CD4-positive, alpha-beta T cell (primary cell): ENCODE results near the gene TSHZ2. TPM values are rescaled to one million over a fixed set of nuclear protein-coding genes. Genes with fewer than 3 reads are reported as not detected.

Experiments used
- ATAC-seq: fragments of 200-7000 bp; cut with Tn5 transposase; one replicate; pipeline ENCODE4 v1.10.0; 2022; ENCODE audit warnings: mild to moderate bottlenecking; ENCODE audit not compliant: poor library complexity
- CTCF ChIA-PET: fragments of 350-600 bp; sonication (Branson Sonifier 250); formaldehyde crosslinking; loops from one replicate; lab custom pipeline; 2021; ENCODE audit warnings: antibody characterized with exemption, inconsistent platforms; lab: Charles Lee
- POLR2A ChIA-PET: fragments of 350-600 bp; sonication (Branson Sonifier 250); formaldehyde crosslinking; loops from one replicate; lab custom pipeline; 2021; ENCODE audit warnings: antibody characterized with exemption, inconsistent platforms; lab: Charles Lee
- DNase-seq, 14 experiments: peaks; one replicate each; pipeline ENCODE4 v3.0.0-alpha.2; 2013 to 2020; ENCODE audit warnings: mixed read lengths in 2 of 14
- H3K27ac ChIP-seq, 2 donors: one replicate each; pipeline versions ENCODE4 v1.5.1 to v1.7.0; 2013; ENCODE audit warnings: low read length in 2 of 2, low read depth in 1 of 2, mild to moderate bottlenecking in 1 of 2
- H3K27me3 ChIP-seq, 2 experiments: 1 replicate in 1 of 2; 2 replicates in 1 of 2; pipeline versions ENCODE4 v1.6.1 to v1.7.0; 2013; ENCODE audit warnings: low read length in 2 of 2, control low read depth in 1 of 2, mild to moderate bottlenecking in 1 of 2, moderate library complexity in 1 of 2; ENCODE audit not compliant: insufficient read depth in 2 of 2, control insufficient read depth in 1 of 2
- H3K36me3 ChIP-seq: one replicate; pipeline ENCODE4 v1.6.1; 2013; ENCODE audit warnings: low read length, control low read depth; ENCODE audit not compliant: insufficient read depth
- H3K4me1 ChIP-seq: one replicate; pipeline ENCODE4 v1.6.1; 2013; ENCODE audit warnings: low read length, control low read depth; ENCODE audit not compliant: insufficient read depth
- H3K4me3 ChIP-seq: one replicate; pipeline ENCODE4 v1.5.1; 2013; ENCODE audit warnings: mild to moderate bottlenecking, low read length, moderate library complexity
- H3K9me3 ChIP-seq, 2 experiments: 1 replicate in 1 of 2; 2 replicates in 1 of 2; pipeline versions ENCODE4 v1.6.1 to v1.7.0; 2013; ENCODE audit warnings: low read length in 2 of 2, mild to moderate bottlenecking in 2 of 2, control low read depth in 1 of 2, moderate library complexity in 1 of 2; ENCODE audit not compliant: control insufficient read depth in 1 of 2, insufficient read depth in 1 of 2
- H3K27ac Mint-ChIP-seq: one replicate; pipeline ENCODE4 v1.8.0; 2020; ENCODE audit warnings: mixed read lengths
- H3K27me3 Mint-ChIP-seq: one replicate; pipeline ENCODE4 v1.8.0; 2021; ENCODE audit warnings: mixed read lengths
- H3K36me3 Mint-ChIP-seq: one replicate; pipeline ENCODE4 v1.8.0; 2021; ENCODE audit warnings: low read depth, mixed read lengths
- H3K4me1 Mint-ChIP-seq: one replicate; pipeline ENCODE4 v1.8.0; 2021; ENCODE audit warnings: low read depth, mixed read lengths
- H3K4me3 Mint-ChIP-seq: one replicate; pipeline ENCODE4 v1.8.0; 2020; ENCODE audit warnings: mild to moderate bottlenecking, mixed read lengths
- H3K9me3 Mint-ChIP-seq: one replicate; pipeline ENCODE4 v1.8.0; 2020; ENCODE audit warnings: mixed read lengths
- intact Hi-C, 2 experiments: fragments of 100-400 bp; cut with DNase I in 1 of 2; cut with micrococcal nuclease in 1 of 2; formaldehyde crosslinking; loops; one replicate each; pipeline versions ENCODE4 v1.15.1 to v1.9.0; 2023 to 2025; cut with DNase I, micrococcal nuclease
- total RNA-seq, 174 experiments: library from RNA in 2 of 174; stranded (reverse) in 2 of 174; gene quantifications; one replicate each; pipeline ENCODE4 v1.2.3 and lab custom pipeline; 2021 to 2026
- TF ChIP-seq, protein P1 (sequence below): fragments of 200-600 bp; IDR thresholded peaks from one replicate; pipeline ENCODE4 v1.8.0; 2022; ENCODE audit warnings: antibody characterized with exemption, mild to moderate bottlenecking

Gene TSHZ2
- total RNA-seq, 2 experiments from 2014 or later, result 26.1 to 27.4 TPM

DNA sequence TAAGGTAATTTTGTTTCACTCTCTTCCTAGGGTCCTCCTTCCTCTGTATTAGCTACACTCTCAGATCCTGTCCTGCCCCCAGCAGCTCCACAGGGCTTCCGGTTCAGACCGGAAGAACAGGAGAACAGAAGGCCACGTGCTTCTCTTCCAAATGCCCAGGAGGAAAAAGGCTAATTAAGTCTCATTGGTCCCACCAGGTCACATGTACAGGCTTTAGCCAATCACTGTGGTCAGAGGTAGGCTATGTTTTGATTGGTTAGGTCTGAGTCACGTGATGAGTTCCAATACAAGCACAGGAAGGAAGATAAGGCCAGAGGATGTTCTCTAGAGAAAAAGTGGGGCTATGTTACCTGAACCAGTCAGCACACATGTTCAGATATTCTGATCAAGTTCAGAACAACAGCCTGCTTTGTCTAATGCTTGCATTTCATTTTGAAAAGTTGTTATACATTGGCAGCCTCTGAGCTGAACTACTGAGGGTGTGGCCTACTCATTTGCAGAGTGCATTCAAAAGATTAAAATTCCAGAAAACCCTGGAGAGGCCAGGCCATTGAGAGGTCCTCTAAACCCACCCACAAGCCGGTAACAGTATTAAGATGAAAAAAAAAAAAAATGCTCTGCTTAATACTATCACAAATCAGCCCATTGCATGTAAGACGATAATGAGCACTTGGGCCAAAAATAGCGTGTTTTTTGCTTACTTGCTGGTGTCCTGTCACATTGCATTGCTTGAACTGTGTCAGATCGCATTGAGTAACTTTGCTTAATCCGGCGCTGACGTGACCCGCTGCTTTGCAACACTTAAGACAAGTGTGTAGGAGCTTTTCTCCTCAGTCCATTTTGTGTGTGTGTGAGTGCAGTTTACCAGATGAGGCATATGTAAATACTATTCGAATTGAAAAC, 170.3 kb downstream of the TSHZ2 start:
- intact Hi-C loops, result no loop called here
- H3K9me3 Mint-ChIP-seq, result no peaks in the 10 kb centered on the region
- H3K9me3 ChIP-seq, result peaks cover 0 to 4% of the 10 kb centered on the region in 2 experiments
- H3K36me3 Mint-ChIP-seq, result no peaks in the 10 kb centered on the region
- no peaks in the 10 kb centered on the region for H3K27me3 ChIP-seq
- H3K4me1 Mint-ChIP-seq, result peaks cover 24% of the 10 kb centered on the region
- H3K4me3 ChIP-seq, result no peak overlapping the region
- TF ChIP-seq, protein P1, sequence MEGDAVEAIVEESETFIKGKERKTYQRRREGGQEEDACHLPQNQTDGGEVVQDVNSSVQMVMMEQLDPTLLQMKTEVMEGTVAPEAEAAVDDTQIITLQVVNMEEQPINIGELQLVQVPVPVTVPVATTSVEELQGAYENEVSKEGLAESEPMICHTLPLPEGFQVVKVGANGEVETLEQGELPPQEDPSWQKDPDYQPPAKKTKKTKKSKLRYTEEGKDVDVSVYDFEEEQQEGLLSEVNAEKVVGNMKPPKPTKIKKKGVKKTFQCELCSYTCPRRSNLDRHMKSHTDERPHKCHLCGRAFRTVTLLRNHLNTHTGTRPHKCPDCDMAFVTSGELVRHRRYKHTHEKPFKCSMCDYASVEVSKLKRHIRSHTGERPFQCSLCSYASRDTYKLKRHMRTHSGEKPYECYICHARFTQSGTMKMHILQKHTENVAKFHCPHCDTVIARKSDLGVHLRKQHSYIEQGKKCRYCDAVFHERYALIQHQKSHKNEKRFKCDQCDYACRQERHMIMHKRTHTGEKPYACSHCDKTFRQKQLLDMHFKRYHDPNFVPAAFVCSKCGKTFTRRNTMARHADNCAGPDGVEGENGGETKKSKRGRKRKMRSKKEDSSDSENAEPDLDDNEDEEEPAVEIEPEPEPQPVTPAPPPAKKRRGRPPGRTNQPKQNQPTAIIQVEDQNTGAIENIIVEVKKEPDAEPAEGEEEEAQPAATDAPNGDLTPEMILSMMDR, result no peak
- H3K27ac Mint-ChIP-seq, result no peak overlapping the region
- CTCF ChIA-PET, result interaction anchor here (1.3 kb wide), 1 partner anchor 10 kb away, joined by 3 read pairs; no protein-coding TSS in a partner anchor
- ATAC-seq (no peak), DNase-seq (no peak)
- no peak overlapping the region for H3K27ac ChIP-seq
- no peaks in the 10 kb centered on the region for H3K27me3 Mint-ChIP-seq
- POLR2A ChIA-PET, result no interaction called here
- no peaks in the 10 kb centered on the region for H3K36me3 ChIP-seq
- H3K4me1 ChIP-seq, result no peaks in the 10 kb centered on the region
- no peak overlapping the region for H3K4me3 Mint-ChIP-seq

DNA sequence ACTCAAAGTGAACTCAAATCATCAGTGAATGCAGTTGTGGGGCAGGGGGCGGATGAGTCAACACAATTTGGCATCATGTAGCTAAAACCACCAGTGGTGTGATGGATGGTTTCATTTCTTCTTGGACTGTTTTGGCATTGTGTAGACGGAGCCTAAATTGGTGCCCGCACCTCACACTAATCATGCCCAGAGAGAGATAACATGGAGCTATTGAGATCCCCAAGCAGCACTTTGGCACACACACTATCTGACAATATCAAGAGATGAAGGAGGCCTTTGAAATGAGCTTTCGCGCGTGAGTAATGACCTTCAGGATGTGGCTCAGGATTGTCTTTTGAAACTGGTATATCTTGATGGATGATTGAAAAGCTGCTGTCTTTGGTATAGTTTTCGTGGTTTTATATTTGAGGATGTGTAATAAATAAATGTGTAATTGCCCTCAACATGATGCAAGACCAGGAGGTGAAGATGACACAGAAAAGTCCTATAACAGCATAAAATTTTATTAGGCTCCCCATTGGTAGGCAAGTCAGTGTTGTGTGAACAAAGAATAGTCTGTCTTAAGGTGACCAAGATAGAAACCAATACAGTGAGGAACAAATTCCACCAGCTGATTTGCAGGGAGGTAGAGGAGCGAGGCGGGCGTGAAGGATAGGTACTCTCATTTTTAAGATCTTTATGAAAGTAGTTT, 174.2 kb downstream of the TSHZ2 start:
- TF ChIP-seq, protein P1, result no peak
- Histone ChIP-seq H3K36me3 (no peaks in the 10 kb centered on the region), H3K4me1 (no peaks in the 10 kb centered on the region), H3K27me3 (no peaks in the 10 kb centered on the region), H3K9me3 (peaks cover 0 to 4% of the 10 kb centered on the region in 2 experiments), H3K4me3 (no peak overlapping the region), H3K27ac (no peak overlapping the region)
- Mint-ChIP-seq H3K36me3 (no peaks in the 10 kb centered on the region), H3K4me1 (peaks cover 43% of the 10 kb centered on the region), H3K27ac (no peak overlapping the region), H3K4me3 (no peak overlapping the region), H3K27me3 (no peaks in the 10 kb centered on the region), H3K9me3 (no peaks in the 10 kb centered on the region)
- ATAC-seq (peak; percentile 26), DNase-seq (peak in 2 of 14 experiments; percentile 5 to 17)
- CTCF ChIA-PET, result no interaction called here
- POLR2A ChIA-PET, result no interaction called here
- intact Hi-C loops, result no loop called here

DNA sequence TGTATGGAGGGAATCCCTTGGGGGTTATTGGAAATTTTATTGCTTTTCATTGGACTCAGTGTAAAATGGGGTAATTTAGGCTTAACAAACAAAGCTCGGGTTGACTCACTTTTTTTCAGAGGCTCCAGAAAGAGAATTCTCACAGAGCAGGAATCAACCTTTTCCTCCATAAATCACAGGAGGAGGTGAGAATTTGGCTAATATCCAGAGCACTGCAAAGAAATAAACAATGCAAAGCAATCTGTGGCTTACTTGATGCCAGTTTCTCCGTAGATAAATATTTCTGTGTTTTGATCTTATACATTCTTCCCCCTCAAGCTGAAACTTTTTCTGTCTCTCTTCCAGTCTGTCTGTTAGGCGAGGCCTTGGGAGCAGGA, 176.6 kb downstream of the TSHZ2 start:
- intact Hi-C loops, result no loop called here
- ChIA-PET CTCF (no interaction called here), POLR2A (interaction anchor here (1.4 kb wide), 1 partner anchor 147 kb away, joined by 4 read pairs; no protein-coding TSS in a partner anchor)
- DNase-seq (no peak), ATAC-seq (no peak)
- H3K4me1 Mint-ChIP-seq, result peaks cover 35% of the 10 kb centered on the region
- H3K36me3 Mint-ChIP-seq, result no peaks in the 10 kb centered on the region
- no peaks in the 10 kb centered on the region for H3K9me3 Mint-ChIP-seq
- Histone ChIP-seq H3K4me1 (no peaks in the 10 kb centered on the region), H3K36me3 (no peaks in the 10 kb centered on the region), H3K27me3 (no peaks in the 10 kb centered on the region), H3K27ac (no peak overlapping the region), H3K4me3 (no peak overlapping the region), H3K9me3 (no peaks in the 10 kb centered on the region)
- no peak overlapping the region for H3K27ac Mint-ChIP-seq
- no peak overlapping the region for H3K4me3 Mint-ChIP-seq
- TF ChIP-seq, protein P1, result no peak
- H3K27me3 Mint-ChIP-seq, result no peaks in the 10 kb centered on the region
